22Rv1 (cell line): ENCODE results near the gene SYNGR2.

ENCODE experiments used
- H3K27ac ChIP-seq: fragments of 450-650 bp; 2 replicates; pipeline ENCODE4 v1.5.1; 2017
- CTCF ChIP-seq: fragments of 450-650 bp; IDR thresholded peaks from 2 replicates; pipeline ENCODE4 v1.5.1; 2017; ENCODE audit warnings: mild to moderate bottlenecking
- ZFX ChIP-seq: fragments of 450-650 bp; IDR thresholded peaks from 2 replicates; pipeline ENCODE4 v1.6.1; 2017; ENCODE audit warnings: antibody characterized with exemption, borderline replicate concordance

The SYNGR2 gene

GRCh38 chr17:78122931-78123249 is 45.5 kb upstream of the SYNGR2 start:
- H3K27ac ChIP-seq: no peak overlapping the region

DNA sequence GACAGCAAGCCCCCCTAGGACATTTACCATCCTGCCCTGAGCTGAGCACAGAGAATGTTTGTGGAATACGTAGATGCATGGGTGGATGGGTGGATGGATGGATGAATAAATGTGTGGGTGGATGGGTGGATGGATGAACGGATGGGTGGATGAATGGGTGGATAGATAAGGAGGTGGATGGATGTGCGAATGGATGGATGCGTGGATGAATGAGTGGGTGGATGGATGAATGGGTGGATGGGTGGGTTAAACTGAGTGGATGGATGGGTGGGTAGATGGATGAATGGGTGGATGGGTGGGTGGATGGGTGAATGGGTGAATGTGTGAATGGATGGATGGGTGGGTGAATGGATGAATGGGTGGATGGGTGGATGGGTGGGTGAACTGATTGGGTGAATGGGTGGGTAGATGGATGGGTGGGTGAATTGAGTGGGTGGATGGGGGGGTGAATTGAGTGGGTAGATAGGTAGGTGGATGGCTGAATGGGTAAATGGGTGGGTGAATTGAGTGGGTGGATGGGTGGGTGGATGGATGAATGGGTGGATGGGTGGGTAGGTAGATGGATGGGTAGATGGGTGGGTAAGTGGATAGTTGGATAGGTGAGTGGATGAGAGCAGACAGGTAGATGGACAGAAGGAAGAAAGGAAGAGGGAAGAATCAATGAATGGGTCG is 45.0 kb upstream of the SYNGR2 start:
- TF ChIP-seq CTCF (no peak), ZFX (no peak)
- H3K27ac ChIP-seq: no peak overlapping the region

More at GRCh38 chr17:78122931-78123249, 45.5 kb upstream of the SYNGR2 start:
- no peak for TF ChIP-seq ZFX
- no peak for TF ChIP-seq CTCF

DNA sequence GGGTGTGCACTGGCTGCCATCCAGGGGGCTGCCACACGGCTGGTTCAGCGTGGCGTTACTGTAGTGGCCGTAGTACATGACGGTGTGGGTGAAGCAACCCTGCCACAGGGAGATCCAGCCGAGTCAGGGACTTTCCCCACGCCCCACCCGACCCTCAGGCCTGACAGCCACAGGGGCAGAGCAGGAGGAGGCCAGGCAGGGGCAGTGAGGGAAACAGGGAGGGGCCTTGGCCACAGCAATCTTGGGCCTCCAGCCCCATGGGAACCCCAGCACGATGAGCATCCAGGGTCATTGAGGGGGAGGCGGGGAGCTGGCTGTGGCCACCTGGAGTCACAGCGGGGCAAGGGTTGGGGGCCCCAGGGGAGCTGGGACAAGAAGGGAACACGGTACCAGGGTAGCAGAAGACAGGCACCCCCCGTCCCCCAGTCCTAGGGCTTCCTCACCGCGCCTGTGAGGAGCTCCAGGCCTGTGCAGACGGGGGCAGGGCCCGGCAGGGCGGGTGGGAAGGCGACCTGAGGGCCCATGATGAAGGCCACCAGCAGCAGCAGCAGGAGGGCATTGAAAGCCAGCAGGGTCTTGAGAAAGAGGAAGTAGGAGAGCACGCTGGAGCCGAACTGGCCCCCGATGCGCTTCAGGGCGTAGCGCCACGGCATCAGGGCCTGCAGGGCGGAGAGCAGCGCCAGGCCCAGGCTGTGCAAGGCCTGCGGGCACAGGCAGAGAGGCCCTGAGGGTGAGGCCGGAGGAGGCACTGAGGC is 44.1 kb upstream of the SYNGR2 start:
- H3K27ac ChIP-seq: no peak overlapping the region

GRCh38 chr17:78124836-78125137 is 43.6 kb upstream of the SYNGR2 start:
- TF ChIP-seq CTCF (no peak), ZFX (no peak)
- no peak overlapping the region for H3K27ac ChIP-seq

More for the DNA sequence above, 44.1 kb upstream of the SYNGR2 start:
- no peak for TF ChIP-seq CTCF
- no peak for TF ChIP-seq ZFX

DNA sequence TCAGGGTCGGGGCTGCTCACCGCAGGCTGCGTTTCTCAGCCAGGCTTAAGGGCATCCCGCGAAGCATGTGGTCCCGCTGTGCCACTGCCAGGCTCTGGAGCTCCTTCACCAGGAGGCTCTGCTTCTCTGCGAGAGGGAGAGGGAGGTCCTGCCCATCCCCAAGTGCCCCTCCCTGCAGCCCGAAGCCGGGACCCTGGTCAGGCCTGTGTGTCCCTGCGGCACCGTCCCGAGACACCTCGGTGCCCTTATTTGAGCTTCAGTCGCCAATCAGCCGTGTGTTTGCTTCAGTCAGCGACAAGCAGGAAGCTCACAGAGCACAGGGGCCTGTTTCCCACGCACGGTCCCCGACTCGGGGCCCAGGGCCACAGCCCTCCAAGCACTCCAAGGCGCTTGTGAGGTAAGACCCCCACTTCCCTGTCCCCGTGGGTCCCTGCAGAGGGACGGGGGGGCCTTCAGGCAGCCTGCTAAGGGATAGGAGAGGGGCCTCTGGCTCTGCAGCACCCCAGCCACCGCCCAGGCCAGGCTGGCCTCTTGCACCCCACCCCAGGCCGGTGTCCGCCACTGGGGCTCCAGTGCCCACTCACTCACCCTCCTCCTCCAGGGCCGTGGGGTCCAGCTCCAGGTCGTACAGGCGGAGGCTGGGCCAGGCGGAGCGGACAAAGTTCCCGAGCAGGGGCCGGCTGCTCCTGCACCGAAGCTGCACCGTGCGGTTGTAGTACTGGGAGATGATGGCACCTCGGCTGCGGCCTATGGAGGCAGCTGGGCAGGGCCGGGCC is 43.1 kb upstream of the SYNGR2 start:
- no peak overlapping the region for H3K27ac ChIP-seq
- no peak for TF ChIP-seq CTCF
- no peak for TF ChIP-seq ZFX

DNA sequence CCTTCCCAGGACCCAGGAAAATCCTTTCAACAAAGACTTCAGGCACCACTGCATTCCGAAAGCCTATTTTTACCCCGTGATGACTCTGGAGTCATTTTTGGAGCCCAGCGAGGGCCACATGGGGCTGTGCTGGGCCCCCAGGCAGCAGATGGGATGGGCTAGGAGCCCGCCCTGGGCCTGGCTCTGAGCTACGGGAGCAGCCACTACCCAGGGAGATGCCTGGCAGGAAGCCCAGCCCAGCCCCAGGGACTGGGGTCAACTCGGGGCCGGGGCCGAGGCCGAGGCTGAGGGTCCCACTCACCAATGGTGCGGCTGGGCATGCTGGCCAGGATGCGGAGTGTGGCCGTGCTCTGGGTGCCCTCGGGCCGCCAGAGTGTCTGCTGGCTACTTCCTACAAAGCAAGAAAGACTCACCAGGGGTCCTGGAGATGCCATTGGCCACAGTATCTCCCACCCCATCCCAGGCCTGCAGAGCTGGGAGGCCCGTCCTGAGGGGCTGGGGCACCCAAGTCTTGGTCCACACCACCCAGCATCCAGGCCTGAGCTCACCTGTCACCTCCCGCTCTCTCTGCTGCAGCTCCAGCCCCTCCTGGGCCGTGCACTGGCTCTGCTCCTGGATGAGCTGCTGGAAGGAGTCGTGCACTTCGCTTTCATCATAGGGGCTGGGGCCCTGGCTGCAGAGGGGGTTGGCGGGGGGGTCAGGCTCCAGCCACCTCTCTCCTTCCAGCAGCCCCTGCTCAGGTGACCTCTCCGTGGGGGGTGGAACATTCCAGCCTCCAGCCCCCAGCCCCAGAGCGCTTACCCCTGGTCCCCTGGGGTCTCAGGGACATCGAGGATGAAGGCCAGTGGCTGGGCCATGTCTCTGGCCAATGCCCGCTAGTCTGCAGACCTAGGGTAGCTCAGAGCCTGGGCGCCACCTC is 42.1 kb upstream of the SYNGR2 start:
- no peak overlapping the region for H3K27ac ChIP-seq
- no peak for TF ChIP-seq ZFX
- no peak for TF ChIP-seq CTCF
